SU-DHL-6 (cell line): ENCODE data around the gene LATS1.

ENCODE experiments used
- H2AFZ ChIP-seq: fragments of 200-600 bp; sonication (generic); 2 replicates; pipeline ENCODE4 v1.6.1; 2014; ENCODE audit warnings: low read depth, mild to moderate bottlenecking, moderate library complexity, mixed read lengths, antibody characterized with exemption, low read length; ENCODE audit not compliant: severe bottlenecking
- H3F3A ChIP-seq: fragments of 200-600 bp; shearing (Covaris generic); 2 replicates; pipeline ENCODE4 v1.6.0; 2016; ENCODE audit warnings: antibody characterized with exemption, mild to moderate bottlenecking; ENCODE audit not compliant: insufficient read depth
- H3K27ac ChIP-seq: fragments of 200-600 bp; sonication (generic); 2 replicates; pipeline ENCODE4 v1.5.1; 2016; ENCODE audit warnings: low read depth, mild to moderate bottlenecking, low read length, moderate library complexity, mixed read lengths
- H3K27me3 ChIP-seq: fragments of 200-600 bp; sonication (generic), shearing (Covaris generic); 2 replicates; pipeline ENCODE4 v1.6.0; 2014; ENCODE audit warnings: mild to moderate bottlenecking, low read length
- H3K36me3 ChIP-seq: fragments of 200-600 bp; sonication (generic); 2 replicates; pipeline ENCODE4 v1.6.1; 2014; ENCODE audit warnings: mild to moderate bottlenecking, low read length, mixed read lengths
- H3K4me2 ChIP-seq: fragments of 300-600, 200-600 bp; shearing (Covaris generic), sonication (generic); 2 replicates; pipeline ENCODE4 v1.6.0; 2014; ENCODE audit warnings: low read length, low read depth, mild to moderate bottlenecking; ENCODE audit not compliant: poor library complexity, severe bottlenecking
- H3K4me3 ChIP-seq: fragments of 200-600 bp; sonication (generic); 2 replicates; pipeline ENCODE4 v1.5.1; 2014; ENCODE audit warnings: antibody characterized with exemption, low read length, mild to moderate bottlenecking, mixed read lengths; ENCODE audit not compliant: insufficient read depth, poor library complexity, severe bottlenecking
- H3K79me2 ChIP-seq: fragments of 200-600 bp; sonication (generic); 2 replicates; pipeline ENCODE4 v1.6.1; 2014; ENCODE audit warnings: mild to moderate bottlenecking, low read length, moderate library complexity; ENCODE audit not compliant: insufficient read depth
- H3K9ac ChIP-seq: fragments of 200-600 bp; sonication (generic); 2 replicates; pipeline ENCODE4 v1.7.0; 2014; ENCODE audit warnings: mild to moderate bottlenecking, low read length
- H3K9me2 ChIP-seq: fragments of 200-600 bp; sonication (generic); replicated peaks from 2 replicates; pipeline ENCODE4 v1.6.1; 2014; ENCODE audit warnings: low read length; ENCODE audit not compliant: insufficient read depth
- H3K9me3 ChIP-seq: fragments of 200-600 bp; sonication (generic); 2 replicates; pipeline ENCODE4 v1.6.1; 2014; ENCODE audit warnings: low read length, mixed read lengths; ENCODE audit not compliant: insufficient read depth
- H4K20me1 ChIP-seq: fragments of 200-600 bp; sonication (generic); 2 replicates; pipeline ENCODE4 v1.6.1; 2014; ENCODE audit warnings: low read depth, mild to moderate bottlenecking, antibody characterized with exemption, low read length, moderate library complexity, mixed read lengths
- EZH2phosphoT487 ChIP-seq: fragments of 200-600 bp; sonication (generic), shearing (Covaris generic); conservative IDR thresholded peaks from 2 replicates; pipeline ENCODE4 v1.6.1; 2018; ENCODE audit warnings: mild to moderate bottlenecking, antibody characterized with exemption, low read length, moderate library complexity, mixed read lengths
- TF ChIP-seq, protein P1 (sequence below): fragments of 200-600 bp; sonication (generic); IDR thresholded peaks from one replicate; pipeline ENCODE4 v1.5.1; 2017; ENCODE audit warnings: antibody characterized with exemption, mild to moderate bottlenecking, low read length, moderate library complexity; ENCODE audit not compliant: insufficient read depth, poor library complexity, severe bottlenecking

The LATS1 gene

DNA sequence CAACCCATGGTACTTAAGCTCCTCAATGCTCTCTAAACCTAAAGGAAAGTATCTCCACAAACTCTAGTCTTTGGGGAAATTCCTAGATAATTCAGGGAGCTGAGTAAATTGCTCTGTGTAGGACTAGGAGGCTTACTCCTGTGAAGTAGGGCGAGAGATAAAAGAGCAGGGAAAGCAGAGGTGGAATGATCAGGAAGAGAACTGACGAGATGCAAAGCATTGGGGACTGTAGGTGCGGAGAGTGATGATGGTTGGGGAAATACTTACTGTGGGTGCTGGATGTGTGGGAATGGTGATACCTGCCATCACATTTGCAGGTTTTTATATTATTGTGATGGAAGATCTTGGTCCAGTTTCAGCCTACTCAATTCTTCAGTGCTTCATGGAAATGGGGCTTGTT is 1.6 kb upstream of the LATS1 start:
- H3K9me3 ChIP-seq, result no peaks in the 10 kb centered on the region
- H3K36me3 ChIP-seq, result peaks cover 5% of the 10 kb centered on the region; the same call in 1 of the 2 replicates
- no peak overlapping the region for H3K4me2 ChIP-seq
- H3F3A ChIP-seq, result peaks cover 3% of the 10 kb centered on the region; the same call in 1 of the 2 replicates
- H3K9me2 ChIP-seq, result no peaks in the 10 kb centered on the region
- TF ChIP-seq, protein P1, sequence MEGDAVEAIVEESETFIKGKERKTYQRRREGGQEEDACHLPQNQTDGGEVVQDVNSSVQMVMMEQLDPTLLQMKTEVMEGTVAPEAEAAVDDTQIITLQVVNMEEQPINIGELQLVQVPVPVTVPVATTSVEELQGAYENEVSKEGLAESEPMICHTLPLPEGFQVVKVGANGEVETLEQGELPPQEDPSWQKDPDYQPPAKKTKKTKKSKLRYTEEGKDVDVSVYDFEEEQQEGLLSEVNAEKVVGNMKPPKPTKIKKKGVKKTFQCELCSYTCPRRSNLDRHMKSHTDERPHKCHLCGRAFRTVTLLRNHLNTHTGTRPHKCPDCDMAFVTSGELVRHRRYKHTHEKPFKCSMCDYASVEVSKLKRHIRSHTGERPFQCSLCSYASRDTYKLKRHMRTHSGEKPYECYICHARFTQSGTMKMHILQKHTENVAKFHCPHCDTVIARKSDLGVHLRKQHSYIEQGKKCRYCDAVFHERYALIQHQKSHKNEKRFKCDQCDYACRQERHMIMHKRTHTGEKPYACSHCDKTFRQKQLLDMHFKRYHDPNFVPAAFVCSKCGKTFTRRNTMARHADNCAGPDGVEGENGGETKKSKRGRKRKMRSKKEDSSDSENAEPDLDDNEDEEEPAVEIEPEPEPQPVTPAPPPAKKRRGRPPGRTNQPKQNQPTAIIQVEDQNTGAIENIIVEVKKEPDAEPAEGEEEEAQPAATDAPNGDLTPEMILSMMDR, result no peak
- TF ChIP-seq EZH2phosphoT487, result no peak
- H4K20me1 ChIP-seq, result peaks cover 2% of the 10 kb centered on the region; the same call in 1 of the 2 replicates
- no peak overlapping the region for H3K9ac ChIP-seq
- H3K27me3 ChIP-seq, result no peaks in the 10 kb centered on the region
- H2AFZ ChIP-seq, result no peak overlapping the region
- no peak overlapping the region for H3K4me3 ChIP-seq
- H3K79me2 ChIP-seq, result peaks cover 34% of the 10 kb centered on the region
- H3K27ac ChIP-seq, result no peak overlapping the region

DNA sequence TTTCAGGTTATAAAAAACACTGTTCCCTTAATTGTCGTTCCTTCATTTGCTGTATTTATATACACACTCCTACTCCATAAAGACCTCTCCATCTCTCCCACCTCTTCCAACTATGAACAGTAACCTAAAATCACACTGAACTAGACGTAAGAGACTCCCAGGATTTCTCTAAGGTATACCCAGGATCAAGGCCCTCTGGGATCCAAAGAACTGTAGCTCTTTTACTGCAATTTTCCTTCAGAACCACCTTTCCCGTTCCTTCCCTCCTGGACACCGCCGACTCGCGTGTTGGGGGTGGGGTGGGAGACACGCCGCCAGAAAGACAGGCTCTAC is 680 bp downstream of the LATS1 start:
- H4K20me1 ChIP-seq, result peaks cover 3% of the 10 kb centered on the region; the same call in 1 of the 2 replicates
- TF ChIP-seq, protein P1, result no peak
- no peak for TF ChIP-seq EZH2phosphoT487
- peaks cover 56% of the 10 kb centered on the region for H3K79me2 ChIP-seq
- H3F3A ChIP-seq, result no peaks in the 10 kb centered on the region
- H3K4me3 ChIP-seq, result peak overlapping the region; percentile 90
- peak overlapping the region; percentile 63 for H3K27ac ChIP-seq
- H3K4me2 ChIP-seq, result peak overlapping the region; percentile 98
- no peaks in the 10 kb centered on the region for H3K27me3 ChIP-seq
- H2AFZ ChIP-seq, result peak overlapping the region; percentile 91
- H3K9me2 ChIP-seq, result no peaks in the 10 kb centered on the region
- peak overlapping the region; percentile 99 for H3K9ac ChIP-seq
- H3K36me3 ChIP-seq, result peaks cover 5% of the 10 kb centered on the region; the same call in 1 of the 2 replicates
- H3K9me3 ChIP-seq, result no peaks in the 10 kb centered on the region

DNA sequence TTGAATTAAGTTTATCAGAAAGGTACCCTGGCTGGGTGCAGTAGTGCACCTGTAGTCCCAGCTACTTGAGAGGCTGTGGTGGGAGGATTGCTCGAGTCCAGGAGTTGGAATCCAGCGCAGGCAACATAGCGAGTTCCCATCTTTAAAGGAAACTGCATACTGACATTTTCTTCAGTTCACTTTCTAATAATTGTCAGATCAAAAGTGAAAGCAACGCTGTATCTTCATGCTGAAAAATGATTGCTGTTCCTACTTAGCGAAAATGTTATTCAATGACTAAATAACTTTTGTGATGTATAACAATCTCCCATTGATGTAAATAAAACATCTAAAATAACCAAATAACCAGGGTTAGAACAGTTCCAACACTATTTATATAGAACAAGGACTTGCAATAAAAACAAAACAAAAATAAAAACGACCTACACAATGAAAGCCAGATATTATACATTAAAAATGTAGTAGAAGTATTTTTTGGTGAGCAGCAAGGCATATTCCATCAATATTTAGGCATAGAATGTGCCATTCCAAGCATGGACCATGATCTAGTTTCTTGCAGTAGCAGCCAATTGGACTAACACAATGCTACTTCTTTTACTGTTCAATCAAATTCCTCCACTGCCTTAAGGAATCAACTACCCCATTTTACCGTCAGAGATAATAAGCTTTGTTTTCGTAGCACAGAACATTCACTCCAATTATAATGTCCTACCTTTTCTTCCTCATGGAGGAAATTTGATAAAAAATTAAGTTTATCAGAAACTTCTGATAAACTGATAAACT is 1.5 kb downstream of the LATS1 start:
- no peaks in the 10 kb centered on the region for H3K9me3 ChIP-seq
- H3K27me3 ChIP-seq, result no peaks in the 10 kb centered on the region
- H3F3A ChIP-seq, result no peaks in the 10 kb centered on the region
- no peak overlapping the region for H3K27ac ChIP-seq
- H3K9ac ChIP-seq, result peak overlapping the region; percentile 99
- H2AFZ ChIP-seq, result no peak overlapping the region
- peaks cover 5% of the 10 kb centered on the region; the same call in 1 of the 2 replicates for H3K36me3 ChIP-seq
- H3K79me2 ChIP-seq, result peaks cover 62% of the 10 kb centered on the region
- TF ChIP-seq, protein P1, result no peak
- TF ChIP-seq EZH2phosphoT487, result no peak
- no peaks in the 10 kb centered on the region for H3K9me2 ChIP-seq
- peak overlapping the region; percentile 90 for H3K4me3 ChIP-seq
- H4K20me1 ChIP-seq, result peaks cover 3% of the 10 kb centered on the region; the same call in 1 of the 2 replicates
- H3K4me2 ChIP-seq, result peak overlapping the region; percentile 98
